ENCODE data around the gene SH2D3A. TPM values are rescaled to one million over a fixed set of nuclear protein-coding genes. Genes with fewer than 3 reads are reported as not detected.

The SH2D3A gene
- total RNA-seq, 1 experiment from 2014 or later = 17.9 TPM

DNA sequence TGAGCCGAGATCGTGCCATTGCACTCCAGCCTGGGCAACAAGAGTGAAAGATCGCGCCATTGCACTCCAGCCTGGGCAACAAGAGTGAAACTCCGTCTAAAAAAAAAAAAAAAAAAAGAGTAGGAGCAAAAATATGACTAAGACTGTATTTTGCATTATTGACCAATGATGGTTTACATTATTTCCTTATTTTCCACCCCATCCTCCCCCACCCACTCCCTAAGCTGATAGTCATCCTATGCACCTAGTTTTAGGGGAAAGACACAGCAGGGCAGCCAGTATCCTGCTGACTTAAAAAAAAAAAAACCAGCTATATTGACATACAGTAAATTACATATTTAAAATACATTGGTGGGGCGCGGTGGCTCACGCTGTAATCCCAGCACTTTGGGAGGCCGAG lies 30.4 kb upstream of the SH2D3A start:
- H2BK20ac ChIP-seq (ENCODE audit: low read depth, low read length, poor library complexity, severe bottlenecking) = no peak overlapping the region
- H3K27ac ChIP-seq (ENCODE audit: insufficient read length, low read depth, low read length) = no peak overlapping the region
- H3K18ac ChIP-seq (ENCODE audit: insufficient read length, low read depth, low read length) = no peak overlapping the region
- Mint-ChIP-seq H3K27me3 (ENCODE audit: low read depth) (peaks cover 9% of the 10 kb centered on the region), H3K36me3 (ENCODE audit: insufficient read depth in 1 of 3, low read depth in 3 of 3) (peaks cover 4 to 8% (median 5%) of the 10 kb centered on the region in 3 experiments; a peak in 6 of 7 replicates), H3K9me3 (peaks cover 22 to 66% of the 10 kb centered on the region in 2 experiments), H3K27ac (no peak overlapping the region), H3K4me1 (peaks cover 15% of the 10 kb centered on the region in 2 experiments), H3K4me3 (no peak overlapping the region)
- H3T11ph ChIP-seq (ENCODE audit: low read length) = no peak overlapping the region
- H3K9ac ChIP-seq (ENCODE audit: extremely low read depth, insufficient read length, low read length) = no peak overlapping the region
- DNase-seq = no peak
- H4K20me1 ChIP-seq (ENCODE audit: control insufficient read depth, insufficient read depth, insufficient read length) = no peaks in the 10 kb centered on the region
- no peak overlapping the region for H4K5ac ChIP-seq (ENCODE audit: insufficient read length, low read depth, low read length)
- no CpG with 5 or more reads among the region's 9 CpGs for WGBS (ENCODE audit: extremely low coverage, insufficient read length, low lambda C conversion rate)
- H3K23me2 ChIP-seq (ENCODE audit: insufficient read length, low read depth, low read length, poor library complexity, severe bottlenecking) = peaks cover 5% of the 10 kb centered on the region
- no peak overlapping the region for H2AFZ ChIP-seq (ENCODE audit: low read length)
- H2BK12ac ChIP-seq (ENCODE audit: insufficient read length, low read depth, low read length) = no peak overlapping the region
- no peak overlapping the region for H4K8ac ChIP-seq (replicated peaks; ENCODE audit: insufficient read length, low read depth, low read length)
- no peaks in the 10 kb centered on the region for H3K79me2 ChIP-seq (ENCODE audit: insufficient read depth, low read length)
- no peak overlapping the region for H3K4me2 ChIP-seq (ENCODE audit: insufficient read depth, insufficient read length, low read length)
- H3K4ac ChIP-seq (ENCODE audit: low read depth, low read length) = no peak overlapping the region
- H3K9me3 ChIP-seq (ENCODE audit: control insufficient read depth, low read depth, low read length) = peaks cover 7% of the 10 kb centered on the region
- no peak overlapping the region for H3K14ac ChIP-seq (ENCODE audit: insufficient read depth, low read length)
- H2BK120ac ChIP-seq (ENCODE audit: low read depth, low read length, poor library complexity, severe bottlenecking) = no peak overlapping the region
- TF ChIP-seq, protein P1, sequence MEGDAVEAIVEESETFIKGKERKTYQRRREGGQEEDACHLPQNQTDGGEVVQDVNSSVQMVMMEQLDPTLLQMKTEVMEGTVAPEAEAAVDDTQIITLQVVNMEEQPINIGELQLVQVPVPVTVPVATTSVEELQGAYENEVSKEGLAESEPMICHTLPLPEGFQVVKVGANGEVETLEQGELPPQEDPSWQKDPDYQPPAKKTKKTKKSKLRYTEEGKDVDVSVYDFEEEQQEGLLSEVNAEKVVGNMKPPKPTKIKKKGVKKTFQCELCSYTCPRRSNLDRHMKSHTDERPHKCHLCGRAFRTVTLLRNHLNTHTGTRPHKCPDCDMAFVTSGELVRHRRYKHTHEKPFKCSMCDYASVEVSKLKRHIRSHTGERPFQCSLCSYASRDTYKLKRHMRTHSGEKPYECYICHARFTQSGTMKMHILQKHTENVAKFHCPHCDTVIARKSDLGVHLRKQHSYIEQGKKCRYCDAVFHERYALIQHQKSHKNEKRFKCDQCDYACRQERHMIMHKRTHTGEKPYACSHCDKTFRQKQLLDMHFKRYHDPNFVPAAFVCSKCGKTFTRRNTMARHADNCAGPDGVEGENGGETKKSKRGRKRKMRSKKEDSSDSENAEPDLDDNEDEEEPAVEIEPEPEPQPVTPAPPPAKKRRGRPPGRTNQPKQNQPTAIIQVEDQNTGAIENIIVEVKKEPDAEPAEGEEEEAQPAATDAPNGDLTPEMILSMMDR (conservative IDR thresholded peaks at IDR 0.05) = no peak
- no peaks in the 10 kb centered on the region; the same call in 1 of the 2 replicates for H3K4me1 ChIP-seq (ENCODE audit: insufficient read depth, low read length)
- H3K79me1 ChIP-seq (ENCODE audit: insufficient read depth, low read depth, low read length, poor library complexity, severe bottlenecking) = no peaks in the 10 kb centered on the region
- H3K27me3 ChIP-seq (ENCODE audit: insufficient read depth, low read length) = no peaks in the 10 kb centered on the region
- H2AK5ac ChIP-seq (ENCODE audit: insufficient read length, low read length) = no peak overlapping the region
- H4K91ac ChIP-seq (ENCODE audit: insufficient read length, low read depth, low read length) = no peak overlapping the region
- H3K56ac ChIP-seq (ENCODE audit: insufficient read length, low read depth, low read length) = no peak overlapping the region
- no peak overlapping the region for H2BK15ac ChIP-seq (ENCODE audit: low read depth, low read length)
- no peak overlapping the region for H3K23ac ChIP-seq (ENCODE audit: insufficient read length, low read depth, low read length)
- H2BK5ac ChIP-seq (ENCODE audit: insufficient read length, low read length) = no peak overlapping the region
